A673 (cell line): Measurements from ENCODE around the gene GLIS2. TPM values are rescaled to one million over a fixed set of nuclear protein-coding genes. Genes with fewer than 3 reads are reported as not detected.

ENCODE experiments used
- BruUV-seq: library from RNA; stranded (reverse); fragments of 400-500 nt; replicated peaks from 2 replicates; lab custom pipeline; 2021; lab: Mats Ljungman, UMichigan
- CTCF ChIA-PET: fragments of 300-600 bp; sonication (Branson Sonifier 250); formaldehyde crosslinking; loops from one replicate; lab custom pipeline; 2022; ENCODE audit warnings: antibody characterized with exemption; lab: Charles Lee
- POLR2A ChIA-PET: fragments of 300-600 bp; sonication (Branson Sonifier 250); formaldehyde crosslinking; loops from one replicate; lab custom pipeline; 2022; ENCODE audit warnings: antibody characterized with exemption; ENCODE audit not compliant: low non-redundant PET; lab: Charles Lee
- DNase-seq: peaks from one replicate; pipeline ENCODE4 v3.0.0-alpha.2; 2015; ENCODE audit warnings: low spot score
- H3K27ac ChIP-seq: fragments of 200-600 bp; sonication (generic); 2 replicates; pipeline ENCODE4 v1.5.1; 2016; ENCODE audit warnings: mixed run types, low read depth, mild to moderate bottlenecking, mixed read lengths, antibody characterized with exemption, low read length; ENCODE audit not compliant: poor library complexity, severe bottlenecking
- H3K27me3 ChIP-seq: fragments of 200-600 bp; sonication (generic); replicated peaks from 2 replicates; pipeline ENCODE4 v1.6.1; 2017; ENCODE audit warnings: mixed run types, low read depth, mild to moderate bottlenecking, mixed read lengths, antibody characterized with exemption, low read length; ENCODE audit not compliant: insufficient read depth, poor library complexity
- H3K36me3 ChIP-seq: fragments of 200-600 bp; sonication (generic); 2 replicates; pipeline ENCODE4 v1.6.1; 2016; ENCODE audit warnings: mixed run types, mild to moderate bottlenecking, mixed read lengths, antibody characterized with exemption, low read length; ENCODE audit not compliant: insufficient read depth, poor library complexity, severe bottlenecking
- H3K4me1 ChIP-seq: fragments of 200-600 bp; sonication (generic); 2 replicates; pipeline ENCODE4 v1.6.1; 2017; ENCODE audit warnings: mixed run types, mild to moderate bottlenecking, mixed read lengths, antibody characterized with exemption, low read length; ENCODE audit not compliant: insufficient read depth, poor library complexity, severe bottlenecking
- H3K4me3 ChIP-seq: fragments of 200-600 bp; sonication (generic); 2 replicates; pipeline ENCODE4 v1.5.1; 2016; ENCODE audit warnings: low read depth, mixed run types, mild to moderate bottlenecking, mixed read lengths, low read length; ENCODE audit not compliant: poor library complexity, severe bottlenecking
- H3K9me3 ChIP-seq: fragments of 200-600 bp; sonication (generic); 2 replicates; pipeline ENCODE4 v1.6.1; 2016; ENCODE audit warnings: mixed run types, low read depth, mild to moderate bottlenecking, mixed read lengths, antibody characterized with exemption, low read length; ENCODE audit not compliant: poor library complexity, severe bottlenecking
- CTCF ChIP-seq: fragments of 300-800, 200-600 bp; sonication (generic); conservative IDR thresholded peaks from 2 replicates; pipeline ENCODE4 v1.5.1; 2017; ENCODE audit warnings: low read depth, mild to moderate bottlenecking, antibody characterized with exemption, low read length, moderate library complexity, mixed read lengths
- EZH2 ChIP-seq: fragments of 200-600 bp; sonication (generic); IDR thresholded peaks from 2 replicates; pipeline ENCODE4 v1.6.1; 2017; ENCODE audit warnings: borderline replicate concordance, low read depth, mild to moderate bottlenecking, mixed read lengths, antibody characterized with exemption, low read length; ENCODE audit not compliant: poor library complexity, severe bottlenecking
- intact Hi-C: fragments of 100-400 bp; cut with micrococcal nuclease; formaldehyde crosslinking; loops from one replicate; pipeline ENCODE4 v1.10.0; 2022; ENCODE audit not compliant: unreplicated experiment
- total RNA-seq: library from RNA; stranded (reverse); gene quantifications from 2 replicates; pipeline ENCODE4 v1.2.3, GENCODE V29; 2021

The GLIS2 gene
- total RNA-seq, 1 experiment from 2014 or later: 10.6 TPM

- no peak overlapping the region for H3K4me3 ChIP-seq
- ChIA-PET CTCF (interaction anchor here (3.8 kb wide), 1 partner anchor 42 kb away, joined by 37 read pairs; no protein-coding TSS in a partner anchor), POLR2A (no interaction called here)
- TF ChIP-seq CTCF: no peak
- no peak for TF ChIP-seq EZH2
- H3K9me3 ChIP-seq: no peaks in the 10 kb centered on the region
- H3K4me1 ChIP-seq: no peaks in the 10 kb centered on the region
- intact Hi-C loops: no loop called here
- no TSS peak for BruUV-seq
- DNase-seq: no peak
- H3K36me3 ChIP-seq: no peaks in the 10 kb centered on the region
- no peak overlapping the region for H3K27ac ChIP-seq
- H3K27me3 ChIP-seq: no peaks in the 10 kb centered on the region
Observed at GRCh38 chr16:4361033-4361943, 45.4 kb downstream of the GLIS2 start.

DNA sequence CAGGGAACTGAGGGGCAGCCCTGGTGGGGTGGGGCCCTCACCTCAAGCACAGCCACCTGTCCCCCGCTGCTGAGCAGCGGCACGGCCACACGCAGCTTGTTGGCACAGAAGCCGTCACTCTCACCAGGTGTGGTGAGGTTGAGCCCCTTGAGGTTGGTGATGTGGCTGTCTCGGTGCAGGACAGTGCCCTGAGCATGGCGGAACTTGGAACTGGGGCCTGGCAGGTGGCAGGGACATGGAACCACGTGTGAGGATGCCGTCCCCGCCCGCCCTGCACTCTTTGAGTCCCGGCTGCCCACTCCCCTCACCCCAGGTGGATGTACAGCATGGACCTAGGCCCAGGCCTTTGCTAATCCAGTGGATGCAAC lies 46.1 kb downstream of the GLIS2 start:
- Histone ChIP-seq H3K4me3 (no peak overlapping the region), H3K36me3 (no peaks in the 10 kb centered on the region), H3K27ac (no peak overlapping the region), H3K4me1 (no peaks in the 10 kb centered on the region), H3K27me3 (no peaks in the 10 kb centered on the region), H3K9me3 (no peaks in the 10 kb centered on the region)
- ChIA-PET POLR2A (no interaction called here), CTCF (no interaction called here)
- no TSS peak for BruUV-seq
- intact Hi-C loops: no loop called here
- no peak for TF ChIP-seq CTCF
- no peak for DNase-seq

- H3K4me3 ChIP-seq: no peak overlapping the region
- H3K27me3 ChIP-seq: no peaks in the 10 kb centered on the region
- TF ChIP-seq CTCF (no peak), EZH2 (no peak)
- H3K9me3 ChIP-seq: no peaks in the 10 kb centered on the region
- no peak for DNase-seq
- intact Hi-C loops: no loop called here
- POLR2A ChIA-PET: no interaction called here
- H3K4me1 ChIP-seq: no peaks in the 10 kb centered on the region
- H3K36me3 ChIP-seq: no peaks in the 10 kb centered on the region
- H3K27ac ChIP-seq: no peak overlapping the region
- no TSS peak for BruUV-seq
- CTCF ChIA-PET: no interaction called here
Observed at GRCh38 chr16:4362476-4363135, 46.7 kb downstream of the GLIS2 start.
